Nephron (organoid): ENCODE measurements around the gene MAGI2.

ENCODE experiments used
- H3K27ac Mint-ChIP-seq, 3 experiments: 2 replicates each; pipeline ENCODE4 v1.8.0; 2020; ENCODE audit warnings: mixed read lengths in 3 of 3, mild to moderate bottlenecking in 2 of 3, moderate library complexity in 1 of 3
- H3K27me3 Mint-ChIP-seq: 2 replicates; pipeline ENCODE4 v1.8.0; 2021; ENCODE audit warnings: low read depth, mild to moderate bottlenecking, moderate library complexity, mixed read lengths
- H3K36me3 Mint-ChIP-seq: 2 replicates; pipeline ENCODE4 v1.8.0; 2020; ENCODE audit warnings: low read depth, mixed read lengths
- H3K4me1 Mint-ChIP-seq: 2 replicates; pipeline ENCODE4 v1.8.0; 2020; ENCODE audit warnings: mixed read lengths
- H3K4me3 Mint-ChIP-seq, 3 experiments: 2 replicates each; pipeline ENCODE4 v1.8.0; 2020; ENCODE audit warnings: mild to moderate bottlenecking in 3 of 3, mixed read lengths in 3 of 3, moderate library complexity in 2 of 3
- H3K9me3 Mint-ChIP-seq: 2 replicates; pipeline ENCODE4 v1.8.0; 2020; ENCODE audit warnings: mixed read lengths
- TF ChIP-seq, protein P1 (sequence below), 3 experiments: fragments of 200-600 bp; sonication (generic); IDR thresholded peaks; one replicate each; pipeline ENCODE4 v1.5.0; 2021; ENCODE audit warnings: antibody characterized with exemption in 3 of 3; ENCODE audit not compliant: unreplicated experiment in 3 of 3

MAGI2 gene

DNA sequence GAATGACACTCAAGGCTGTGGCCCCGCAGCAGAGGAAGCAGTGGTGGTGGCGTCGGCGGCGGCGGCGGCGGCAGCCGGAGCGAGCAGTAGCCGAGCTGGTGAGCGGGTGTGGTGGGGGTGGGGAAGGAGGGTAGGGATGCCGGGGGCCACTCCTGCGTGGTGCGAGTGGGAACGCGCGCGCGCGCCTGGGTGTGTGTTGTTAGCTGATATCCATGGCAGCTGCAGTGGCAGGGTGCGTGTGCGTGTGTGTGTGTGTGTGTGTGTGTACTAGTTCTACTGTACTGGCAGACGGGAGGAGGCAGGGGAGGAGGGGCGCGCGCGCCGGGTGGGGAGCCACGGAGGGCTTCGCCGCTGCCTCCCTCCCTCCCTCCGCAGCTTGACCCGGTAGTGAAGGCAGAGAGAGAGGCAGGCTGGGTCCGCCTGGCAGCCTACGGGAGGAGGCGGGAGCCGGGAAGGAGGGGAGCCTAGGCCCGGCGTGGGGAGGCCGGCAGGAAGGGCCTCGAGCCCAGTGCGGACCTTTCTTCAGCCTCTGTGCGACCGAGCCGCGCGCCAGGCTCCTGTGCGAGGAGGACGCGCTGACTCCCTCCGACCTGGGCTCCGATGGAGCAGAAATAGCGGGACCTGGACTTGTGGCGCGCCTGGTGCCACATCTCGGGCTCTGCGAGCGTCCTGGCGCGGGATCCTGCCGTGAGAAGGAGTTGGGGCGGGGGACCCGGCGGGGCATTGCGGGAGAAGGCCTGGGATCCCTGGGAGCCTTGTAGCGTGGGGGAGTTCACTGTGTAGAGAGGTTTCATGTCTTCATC, at the start of gene MAGI2:
TSS of gene MAGI2 (minus strand) at position 110 of the 803 bp plus-strand sequence. CDS start 347 bp downstream, outside the sequence.
- Mint-ChIP-seq H3K27ac (peak within 1 kb of the TSS; percentile 84 to 99 (median 97)), H3K36me3 (peaks cover 39% of the 10 kb centered on the region), H3K9me3 (no peaks in the 10 kb centered on the region), H3K4me3 (peak within 1 kb of the TSS; percentile 95 to 99 (median 98)), H3K27me3 (no peaks in the 10 kb centered on the region), H3K4me1 (peaks cover 22% of the 10 kb centered on the region)
- TF ChIP-seq, protein P1, sequence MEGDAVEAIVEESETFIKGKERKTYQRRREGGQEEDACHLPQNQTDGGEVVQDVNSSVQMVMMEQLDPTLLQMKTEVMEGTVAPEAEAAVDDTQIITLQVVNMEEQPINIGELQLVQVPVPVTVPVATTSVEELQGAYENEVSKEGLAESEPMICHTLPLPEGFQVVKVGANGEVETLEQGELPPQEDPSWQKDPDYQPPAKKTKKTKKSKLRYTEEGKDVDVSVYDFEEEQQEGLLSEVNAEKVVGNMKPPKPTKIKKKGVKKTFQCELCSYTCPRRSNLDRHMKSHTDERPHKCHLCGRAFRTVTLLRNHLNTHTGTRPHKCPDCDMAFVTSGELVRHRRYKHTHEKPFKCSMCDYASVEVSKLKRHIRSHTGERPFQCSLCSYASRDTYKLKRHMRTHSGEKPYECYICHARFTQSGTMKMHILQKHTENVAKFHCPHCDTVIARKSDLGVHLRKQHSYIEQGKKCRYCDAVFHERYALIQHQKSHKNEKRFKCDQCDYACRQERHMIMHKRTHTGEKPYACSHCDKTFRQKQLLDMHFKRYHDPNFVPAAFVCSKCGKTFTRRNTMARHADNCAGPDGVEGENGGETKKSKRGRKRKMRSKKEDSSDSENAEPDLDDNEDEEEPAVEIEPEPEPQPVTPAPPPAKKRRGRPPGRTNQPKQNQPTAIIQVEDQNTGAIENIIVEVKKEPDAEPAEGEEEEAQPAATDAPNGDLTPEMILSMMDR (IDR thresholded peaks at IDR 0.05; ENCODE audit: unreplicated experiment in 3 of 3), result no peak

GRCh38 chr7:79502151-79502550, 48.7 kb upstream of the MAGI2 start:
- no peak overlapping the region for H3K4me3 Mint-ChIP-seq

GRCh38 chr7:79500759-79501158, 47.3 kb upstream of the MAGI2 start:
- Mint-ChIP-seq H3K36me3 (no peaks in the 10 kb centered on the region), H3K4me1 (no peaks in the 10 kb centered on the region), H3K27ac (no peak overlapping the region), H3K27me3 (no peaks in the 10 kb centered on the region), H3K9me3 (no peaks in the 10 kb centered on the region), H3K4me3 (no peak overlapping the region)
- TF ChIP-seq, protein P1 (IDR thresholded peaks at IDR 0.05; ENCODE audit: unreplicated experiment in 3 of 3), result no peak

More at GRCh38 chr7:79502151-79502550, 48.7 kb upstream of the MAGI2 start:
- peaks cover 7% of the 10 kb centered on the region for H3K4me1 Mint-ChIP-seq
- TF ChIP-seq, protein P1 (IDR thresholded peaks at IDR 0.05; ENCODE audit: unreplicated experiment in 3 of 3), result no peak
- H3K27ac Mint-ChIP-seq, result no peak overlapping the region
- no peaks in the 10 kb centered on the region for H3K36me3 Mint-ChIP-seq
- no peaks in the 10 kb centered on the region for H3K9me3 Mint-ChIP-seq
- H3K27me3 Mint-ChIP-seq, result no peaks in the 10 kb centered on the region

- Mint-ChIP-seq H3K9me3 (no peaks in the 10 kb centered on the region), H3K27me3 (no peaks in the 10 kb centered on the region), H3K36me3 (no peaks in the 10 kb centered on the region), H3K27ac (no peak overlapping the region), H3K4me3 (no peak overlapping the region), H3K4me1 (no peaks in the 10 kb centered on the region)
- TF ChIP-seq, protein P1 (IDR thresholded peaks at IDR 0.05; ENCODE audit: unreplicated experiment in 3 of 3), result no peak
Observed at GRCh38 chr7:79497728-79498127, 44.3 kb upstream of the MAGI2 start.

- Mint-ChIP-seq H3K27ac (peak overlapping the region in 2 of 3 experiments; percentile 7 to 65), H3K9me3 (no peaks in the 10 kb centered on the region), H3K27me3 (no peaks in the 10 kb centered on the region), H3K4me1 (no peaks in the 10 kb centered on the region), H3K4me3 (no peak overlapping the region), H3K36me3 (no peaks in the 10 kb centered on the region)
- TF ChIP-seq, protein P1 (IDR thresholded peaks at IDR 0.05; ENCODE audit: unreplicated experiment in 3 of 3), result no peak
Observed at GRCh38 chr7:79495544-79496272, 42.2 kb upstream of the MAGI2 start.
